GM18858 (cell line): ENCODE data around the gene CAMK2N2.
A peak's percentile ranks its signal among the peaks of the same experiment; 100 is the strongest.
"Not testable (repeated sequence)": the region's sequence is repeated elsewhere in the genome, so short reads cannot be mapped to it uniquely, and the experiment has no call there.

Experiments
- ATAC-seq: cut with Tn5 transposase; IDR thresholded peaks from one replicate; pipeline ENCODE4 v1.9.1; 2021; ENCODE audit not compliant: unreplicated experiment

Gene CAMK2N2

GRCh38 chr3:184275381-184275701 is 14.0 kb upstream of the CAMK2N2 start:
- ATAC-seq: no peak

GRCh38 chr3:184272269-184272668 is 10.9 kb upstream of the CAMK2N2 start:
- ATAC-seq: no peak

- ATAC-seq: not testable (repeated sequence)
Observed at GRCh38 chr3:184267249-184267648, 5.9 kb upstream of the CAMK2N2 start.

DNA sequence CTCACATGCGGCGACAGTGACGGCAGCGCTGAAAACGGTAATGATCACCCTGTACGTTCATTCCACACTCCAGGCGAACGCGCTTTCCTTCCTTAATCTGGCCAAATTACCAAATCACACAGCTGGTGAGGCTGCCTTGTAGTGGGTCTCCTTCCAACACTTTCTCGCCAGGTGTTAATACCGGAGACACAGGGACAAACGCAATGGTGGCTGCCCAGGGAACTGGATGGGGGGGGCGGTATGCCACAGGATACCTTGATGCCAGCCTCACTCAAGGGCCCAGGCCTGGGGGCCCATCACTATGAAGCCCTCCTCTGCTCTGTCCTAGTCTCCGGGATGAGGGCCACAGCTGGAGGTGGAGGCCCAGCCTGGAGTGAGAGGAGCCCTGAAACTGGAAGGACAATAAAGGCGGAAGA is 1.4 kb upstream of the CAMK2N2 start:
- no peak for ATAC-seq

- no peak for ATAC-seq
Observed at GRCh38 chr3:184261854-184262763, 756 bp upstream of the CAMK2N2 start.

GRCh38 chr3:184260724-184261269 is 556 bp downstream of the CAMK2N2 start:
- no peak for ATAC-seq

- no peak for ATAC-seq
Observed at GRCh38 chr3:184259878-184260723, 1.3 kb downstream of the CAMK2N2 start.

- ATAC-seq: no peak
Observed at GRCh38 chr3:184259396-184259877, 1.9 kb downstream of the CAMK2N2 start.

GRCh38 chr3:184258926-184259325 is 2.4 kb downstream of the CAMK2N2 start:
- no peak for ATAC-seq

DNA sequence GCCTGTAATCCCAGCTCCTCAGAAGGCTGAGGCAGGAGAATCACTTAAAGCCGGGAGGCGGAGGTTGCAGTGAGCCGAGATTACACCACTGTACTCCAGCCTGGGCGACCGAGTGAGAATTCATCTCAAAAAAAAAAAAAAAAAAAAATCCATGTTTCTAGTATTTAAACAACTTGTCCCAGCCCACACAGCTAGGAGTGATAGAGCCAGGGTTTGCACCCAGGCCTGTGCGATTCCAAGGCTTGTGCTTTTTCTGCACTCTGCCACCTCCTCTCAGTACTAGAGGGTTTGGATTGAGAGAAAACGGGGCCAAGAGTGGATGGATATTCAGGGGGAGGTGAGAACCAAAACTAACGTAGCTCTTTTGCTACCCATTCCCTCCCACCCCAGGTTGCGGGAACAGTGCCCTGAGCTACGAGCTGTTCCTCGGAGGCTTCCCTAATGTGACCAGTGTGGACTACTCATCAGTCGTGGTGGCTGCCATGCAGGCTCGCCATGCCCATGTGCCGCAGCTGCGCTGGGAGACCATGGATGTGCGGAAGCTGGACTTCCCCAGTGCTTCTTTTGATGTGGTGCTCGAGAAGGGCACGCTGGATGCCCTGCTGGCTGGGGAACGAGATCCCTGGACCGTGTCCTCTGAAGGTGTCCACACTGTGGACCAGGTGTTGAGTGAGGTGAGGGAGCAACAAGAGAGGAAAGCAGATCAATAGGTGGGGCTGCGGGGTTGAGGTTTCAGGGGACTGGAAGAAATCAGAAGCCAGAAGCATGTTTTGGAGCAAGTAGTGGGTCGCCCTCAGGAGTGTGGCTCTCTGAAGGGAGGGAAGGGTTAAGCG is 4.1 kb downstream of the CAMK2N2 start:
- ATAC-seq: no peak

GRCh38 chr3:184255291-184256039 is 5.9 kb downstream of the CAMK2N2 start:
- ATAC-seq: no peak

DNA sequence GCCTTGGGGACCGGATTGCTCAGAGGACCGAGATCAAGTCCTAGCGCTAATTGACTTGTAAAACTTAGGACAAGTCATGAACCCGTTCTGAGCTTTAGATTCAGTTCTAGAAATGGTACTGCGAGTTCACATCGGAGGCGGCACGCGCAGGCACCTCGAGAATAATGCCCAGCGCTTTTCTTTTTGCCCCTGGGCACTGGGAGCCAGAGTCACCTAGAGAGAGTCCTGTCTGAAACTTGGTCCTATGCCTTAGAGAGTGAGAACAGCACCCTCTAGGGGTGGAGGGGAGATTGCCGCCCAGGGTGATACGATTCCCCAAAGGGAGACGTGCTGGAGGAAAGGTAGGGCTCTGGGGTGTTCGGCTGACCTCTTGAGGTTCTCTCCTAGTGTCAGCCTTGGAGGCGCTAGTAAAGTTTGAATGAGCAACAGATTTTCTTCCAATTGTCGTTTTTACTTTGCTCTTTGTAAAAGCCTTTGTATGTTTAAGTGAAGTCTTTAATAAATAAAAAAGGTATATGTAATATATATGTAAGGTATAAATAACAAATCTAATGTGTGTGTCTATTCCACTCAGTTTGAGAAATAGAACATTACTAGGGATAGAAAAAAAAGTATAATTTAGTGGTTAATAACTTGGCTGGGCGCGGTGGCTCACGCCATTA is 11.1 kb downstream of the CAMK2N2 start:
- ATAC-seq: peak; percentile 73

- ATAC-seq: peak; percentile 70
Observed at GRCh38 chr3:184249412-184250166, 11.8 kb downstream of the CAMK2N2 start, which contains the start of gene EEF1AKMT4. Gene EEF1AKMT4 (plus strand): TSS chr3:184249672. CDS start chr3:184249695, 23 bp downstream.

- no peak for ATAC-seq
Observed at GRCh38 chr3:184248454-184249411, 12.6 kb downstream of the CAMK2N2 start, which contains the start of gene ALG3. Gene ALG3 (minus strand): TSS chr3:184248962. CDS start chr3:184248940, 22 bp downstream.

- ATAC-seq: no peak
Observed at GRCh38 chr3:184242297-184242685, 19.1 kb downstream of the CAMK2N2 start.

DNA sequence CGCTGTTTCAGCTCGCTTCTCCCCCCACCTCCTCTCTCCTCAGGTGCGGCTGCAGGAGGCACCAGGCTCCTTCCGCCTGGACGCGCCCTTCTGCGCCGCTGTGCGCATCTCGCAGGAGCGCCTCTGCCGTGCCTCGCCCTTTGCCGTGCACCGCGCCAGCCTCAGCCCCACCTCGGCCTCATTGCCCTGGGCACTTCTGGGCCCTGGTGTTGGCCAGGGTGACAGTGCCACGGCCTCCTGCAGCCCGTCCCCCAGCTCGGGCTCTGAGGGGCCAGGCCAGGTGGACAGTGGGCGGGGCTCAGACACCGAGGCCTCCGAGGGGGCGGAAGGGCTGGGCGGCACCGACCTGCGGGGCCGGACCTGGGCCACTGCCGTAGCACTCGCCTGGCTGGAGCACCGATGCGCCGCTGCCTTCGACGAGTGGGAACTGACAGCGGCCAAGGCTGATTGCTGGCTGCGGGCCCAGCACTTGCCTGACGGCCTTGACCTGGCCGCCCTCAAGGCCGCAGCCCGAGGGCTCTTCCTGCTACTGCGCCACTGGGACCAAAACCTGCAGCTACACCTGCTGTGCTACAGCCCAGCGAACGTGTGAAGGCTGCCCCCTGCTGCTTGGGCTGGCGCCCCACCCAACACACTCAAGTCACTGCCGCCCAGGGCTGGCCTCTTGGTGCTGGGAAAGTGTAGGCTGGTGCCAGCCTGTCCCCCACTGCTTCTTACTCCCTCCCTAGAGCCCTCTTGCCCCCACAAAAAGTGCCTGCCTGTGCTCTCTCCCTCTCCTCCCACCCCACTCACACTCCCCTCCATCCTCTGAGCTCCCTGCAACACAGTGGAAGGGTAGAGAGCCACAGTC is 19.7 kb downstream of the CAMK2N2 start:
- ATAC-seq: no peak

DNA sequence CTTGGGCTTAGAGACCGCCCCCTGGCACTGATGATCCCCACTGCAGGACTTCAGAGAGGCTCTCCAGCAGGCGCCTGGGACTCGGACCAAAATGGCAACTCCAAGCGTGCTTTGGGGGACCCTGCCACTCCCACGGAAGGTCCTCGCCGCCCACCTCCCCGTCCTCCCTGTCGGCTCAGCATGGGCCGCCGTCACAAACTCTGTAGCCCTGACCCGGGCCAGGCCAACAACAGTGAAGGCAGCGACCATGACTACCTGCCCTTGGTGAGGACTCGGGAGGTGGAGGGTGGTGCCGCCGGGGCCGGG is 20.3 kb downstream of the CAMK2N2 start:
- no peak for ATAC-seq
